Brain microvascular endothelial cell (primary cell): ENCODE results near the gene TMEM183A.

Source experiments
- DNase-seq: peaks from one replicate; pipeline ENCODE4 v3.0.0-alpha.2; 2020
- H3K27ac ChIP-seq: fragments of 250-450 bp; sonication (Bioruptor Pico); 2 replicates; pipeline ENCODE4 v1.5.1; 2020; ENCODE audit warnings: mild to moderate bottlenecking, moderate library complexity
- H3K27me3 ChIP-seq: fragments of 250-450 bp; sonication (Bioruptor Pico); replicated peaks from 2 replicates; pipeline ENCODE4 v1.5.1; 2020; ENCODE audit warnings: mild to moderate bottlenecking
- H3K36me3 ChIP-seq: fragments of 250-450 bp; sonication (Bioruptor Pico); replicated peaks from 2 replicates; pipeline ENCODE4 v1.5.1; 2020; ENCODE audit warnings: mild to moderate bottlenecking
- H3K4me3 ChIP-seq: 2 replicates; pipeline ENCODE4 v1.5.1; 2011; ENCODE audit warnings: low read depth, mild to moderate bottlenecking, control low read depth, low read length, moderate library complexity
- in situ Hi-C: cut with HindIII; loops from 2 replicates; pipeline ENCODE4 v1.10.0; 2017; ENCODE audit warnings: low sequenced_read_pairs, low pct_ligation_motif_present
- TF ChIP-seq, protein P1 (sequence below): IDR thresholded peaks from 2 replicates; pipeline ENCODE4 v1.5.1; 2011; ENCODE audit warnings: low read depth, mild to moderate bottlenecking, moderate library complexity, low read length, control low read depth, inconsistent platforms; ENCODE audit errors: missing control alignments

The TMEM183A gene

GRCh38 chr1:203036537-203036936 lies 29.4 kb downstream of the TMEM183A start:
- TF ChIP-seq, protein P1, sequence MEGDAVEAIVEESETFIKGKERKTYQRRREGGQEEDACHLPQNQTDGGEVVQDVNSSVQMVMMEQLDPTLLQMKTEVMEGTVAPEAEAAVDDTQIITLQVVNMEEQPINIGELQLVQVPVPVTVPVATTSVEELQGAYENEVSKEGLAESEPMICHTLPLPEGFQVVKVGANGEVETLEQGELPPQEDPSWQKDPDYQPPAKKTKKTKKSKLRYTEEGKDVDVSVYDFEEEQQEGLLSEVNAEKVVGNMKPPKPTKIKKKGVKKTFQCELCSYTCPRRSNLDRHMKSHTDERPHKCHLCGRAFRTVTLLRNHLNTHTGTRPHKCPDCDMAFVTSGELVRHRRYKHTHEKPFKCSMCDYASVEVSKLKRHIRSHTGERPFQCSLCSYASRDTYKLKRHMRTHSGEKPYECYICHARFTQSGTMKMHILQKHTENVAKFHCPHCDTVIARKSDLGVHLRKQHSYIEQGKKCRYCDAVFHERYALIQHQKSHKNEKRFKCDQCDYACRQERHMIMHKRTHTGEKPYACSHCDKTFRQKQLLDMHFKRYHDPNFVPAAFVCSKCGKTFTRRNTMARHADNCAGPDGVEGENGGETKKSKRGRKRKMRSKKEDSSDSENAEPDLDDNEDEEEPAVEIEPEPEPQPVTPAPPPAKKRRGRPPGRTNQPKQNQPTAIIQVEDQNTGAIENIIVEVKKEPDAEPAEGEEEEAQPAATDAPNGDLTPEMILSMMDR: no peak
- Histone ChIP-seq H3K4me3 (no peak overlapping the region), H3K27ac (no peak overlapping the region), H3K36me3 (no peaks in the 10 kb centered on the region), H3K27me3 (no peaks in the 10 kb centered on the region)
- no peak for DNase-seq
- in situ Hi-C loops: no loop called here

GRCh38 chr1:203037509-203038190 lies 30.5 kb downstream of the TMEM183A start:
- TF ChIP-seq, protein P1: no peak
- DNase-seq: no peak
- no peak overlapping the region for H3K27ac ChIP-seq
- H3K27me3 ChIP-seq: no peaks in the 10 kb centered on the region
- no peak overlapping the region for H3K4me3 ChIP-seq
- H3K36me3 ChIP-seq: no peaks in the 10 kb centered on the region
- in situ Hi-C loops: no loop called here

GRCh38 chr1:203038217-203038741 lies 31.1 kb downstream of the TMEM183A start:
- no peak overlapping the region for H3K4me3 ChIP-seq
- H3K27ac ChIP-seq: no peak overlapping the region
- TF ChIP-seq, protein P1: peak; percentile 11

DNA sequence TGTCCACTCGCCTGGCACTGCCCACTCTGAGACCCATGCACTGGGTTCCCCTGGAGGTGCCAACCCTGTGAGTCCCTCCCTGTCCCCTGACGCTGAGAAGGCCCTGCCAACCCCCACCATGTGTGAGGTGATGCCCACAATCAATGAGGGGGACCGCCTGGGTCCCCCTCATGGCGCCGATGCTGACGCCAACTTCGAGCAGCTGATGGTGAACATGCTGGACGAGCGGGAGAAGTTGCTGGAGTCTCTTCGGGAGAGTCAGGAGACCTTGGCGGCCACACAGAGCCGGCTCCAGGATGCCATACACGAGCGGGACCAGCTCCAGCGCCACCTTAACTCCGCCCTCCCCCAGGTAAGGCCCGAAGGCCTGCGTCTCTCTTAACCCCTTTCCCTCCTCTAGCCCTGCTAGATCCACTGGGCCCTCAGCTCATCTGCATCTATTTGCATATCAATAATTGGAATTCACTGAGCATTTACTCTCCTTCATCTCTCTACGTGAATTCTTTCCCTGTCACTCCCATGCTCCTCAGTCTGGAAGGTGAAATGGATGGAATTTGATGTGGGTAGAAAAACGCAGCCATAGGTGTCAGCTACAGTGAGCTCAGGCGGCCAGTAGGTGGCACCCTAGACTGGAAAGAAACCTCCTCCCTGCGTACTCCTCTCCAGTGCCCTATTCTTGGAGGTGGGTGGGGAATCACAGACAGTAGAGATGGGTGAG lies 31.9 kb downstream of the TMEM183A start:
- TF ChIP-seq, protein P1: peak; percentile 96
- Histone ChIP-seq H3K27me3 (no peaks in the 10 kb centered on the region), H3K36me3 (no peaks in the 10 kb centered on the region), H3K27ac (no peak overlapping the region), H3K4me3 (no peak overlapping the region)
- in situ Hi-C loops: no loop called here
- DNase-seq: peak; percentile 49

More at GRCh38 chr1:203038217-203038741, 31.1 kb downstream of the TMEM183A start:
- DNase-seq: peak; percentile 32
- H3K27me3 ChIP-seq: no peaks in the 10 kb centered on the region
- in situ Hi-C loops: no loop called here
- no peaks in the 10 kb centered on the region for H3K36me3 ChIP-seq

DNA sequence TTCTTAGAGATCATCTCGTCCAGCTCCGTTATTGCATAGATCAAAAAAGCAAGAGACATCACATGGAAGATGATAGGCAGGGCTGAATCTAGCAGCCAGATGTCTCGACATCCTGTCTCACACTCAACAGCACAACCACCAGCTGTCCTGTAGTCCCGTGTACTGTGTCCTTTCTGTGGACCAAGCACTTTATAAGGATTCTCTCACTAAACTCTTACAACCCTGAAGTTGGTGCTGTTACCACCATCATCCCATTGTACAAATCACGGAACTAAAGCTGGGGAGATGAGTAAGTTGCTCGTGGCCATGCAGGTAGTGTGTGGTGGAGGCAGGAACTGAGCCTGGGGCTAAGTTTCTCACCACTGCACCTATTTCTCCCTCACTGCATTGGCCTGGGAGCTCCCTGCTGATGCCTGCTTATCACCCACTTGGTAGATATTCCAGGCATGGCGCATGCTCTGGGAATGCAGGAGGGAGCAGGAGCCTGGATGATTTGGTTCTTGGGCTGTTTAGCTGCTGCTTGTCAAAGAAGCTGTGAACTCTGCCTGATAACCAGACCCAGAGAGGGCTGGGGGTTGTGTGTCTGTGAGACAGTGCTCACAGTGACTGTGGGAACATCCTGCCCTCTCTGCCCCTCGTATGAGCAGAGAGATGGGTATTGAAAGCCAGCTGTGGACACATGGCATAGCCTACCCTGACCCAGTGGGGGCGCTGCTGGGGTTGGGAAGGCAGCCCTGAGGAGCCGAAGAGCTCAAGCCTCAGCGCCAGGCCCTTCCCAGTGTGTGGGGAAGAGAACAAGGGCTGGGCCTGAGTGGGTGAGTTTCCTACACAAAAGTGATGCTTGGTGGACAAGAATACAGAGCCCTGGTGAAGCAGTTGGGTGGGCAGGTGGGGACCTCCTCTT lies 32.7 kb downstream of the TMEM183A start:
- Histone ChIP-seq H3K27ac (no peak overlapping the region), H3K36me3 (no peaks in the 10 kb centered on the region), H3K27me3 (no peaks in the 10 kb centered on the region), H3K4me3 (no peak overlapping the region)
- DNase-seq: no peak
- in situ Hi-C loops: no loop called here
- TF ChIP-seq, protein P1: peak; percentile 54
